CD4-positive, alpha-beta T cell treated with Interferon gamma for 1 hour (primary cell): ENCODE results near the gene GFPT1.
A peak's percentile ranks its signal among the peaks of the same experiment; 100 is the strongest.

Source experiments
- DNase-seq: peaks from one replicate; pipeline ENCODE4 v3.0.0-alpha.2; 2020

Gene GFPT1

DNA sequence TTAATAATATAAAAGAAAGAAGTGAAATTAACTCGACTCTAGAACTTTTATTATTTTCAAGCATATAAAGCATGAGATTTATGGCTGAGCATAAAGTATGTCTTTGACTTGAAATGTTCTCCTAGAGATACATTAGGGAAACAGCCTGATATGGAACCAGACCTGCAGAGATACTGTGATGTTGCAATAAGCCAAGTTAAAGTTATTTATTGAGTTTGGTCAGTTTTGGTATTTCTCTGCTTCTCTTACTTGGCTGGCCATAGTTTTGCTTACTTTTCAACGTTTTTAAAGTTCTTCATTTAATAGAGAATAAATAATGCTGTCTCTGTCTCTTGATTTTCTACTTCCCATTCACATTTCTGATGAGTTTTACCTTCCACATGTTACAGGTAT is 76.0 kb downstream of the GFPT1 start:
- DNase-seq: no peak

DNA sequence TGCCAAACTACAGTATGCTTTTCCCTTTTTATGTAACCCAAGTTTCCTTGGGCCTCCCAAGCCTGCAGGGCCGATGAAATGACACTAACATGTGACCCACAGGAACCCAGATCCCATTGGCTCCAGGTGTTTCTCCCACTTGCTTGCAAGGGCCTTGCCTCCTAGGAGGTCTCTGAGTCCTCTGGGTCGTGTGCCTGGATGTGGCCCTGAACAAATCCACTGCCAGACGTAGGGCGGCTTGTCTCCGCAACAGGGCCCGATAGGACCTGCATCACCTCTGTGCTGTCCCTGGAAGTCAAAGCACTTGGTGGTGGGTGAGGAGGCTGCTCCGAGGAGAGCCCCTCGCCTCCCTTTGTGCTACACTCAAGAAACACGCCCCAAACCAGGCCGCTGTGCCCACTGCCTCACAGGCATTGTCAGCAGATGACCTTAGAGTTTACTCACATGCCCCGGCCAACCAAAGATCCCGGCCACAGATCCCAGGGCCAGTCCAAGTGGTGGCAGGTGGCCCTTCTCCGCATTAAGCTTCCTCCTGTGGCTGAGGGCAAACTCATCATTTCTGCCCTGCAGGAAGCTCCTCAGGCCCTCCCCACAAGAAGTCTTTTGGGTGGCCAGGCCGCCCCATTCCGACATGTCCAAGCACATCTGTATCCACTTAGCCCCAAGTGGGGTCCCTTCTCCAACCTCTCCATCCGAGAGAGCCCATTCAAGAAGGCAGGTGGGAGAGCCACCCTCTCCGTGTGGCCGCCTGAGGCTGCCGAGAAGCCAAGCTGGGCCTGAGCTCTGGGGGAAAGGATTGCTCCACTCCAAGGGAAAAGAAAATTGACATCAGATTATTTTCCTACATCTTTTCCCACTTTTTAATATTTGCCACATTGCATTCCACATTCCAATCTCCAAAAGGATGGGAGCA is 76.7 kb downstream of the GFPT1 start:
- DNase-seq: no peak

DNA sequence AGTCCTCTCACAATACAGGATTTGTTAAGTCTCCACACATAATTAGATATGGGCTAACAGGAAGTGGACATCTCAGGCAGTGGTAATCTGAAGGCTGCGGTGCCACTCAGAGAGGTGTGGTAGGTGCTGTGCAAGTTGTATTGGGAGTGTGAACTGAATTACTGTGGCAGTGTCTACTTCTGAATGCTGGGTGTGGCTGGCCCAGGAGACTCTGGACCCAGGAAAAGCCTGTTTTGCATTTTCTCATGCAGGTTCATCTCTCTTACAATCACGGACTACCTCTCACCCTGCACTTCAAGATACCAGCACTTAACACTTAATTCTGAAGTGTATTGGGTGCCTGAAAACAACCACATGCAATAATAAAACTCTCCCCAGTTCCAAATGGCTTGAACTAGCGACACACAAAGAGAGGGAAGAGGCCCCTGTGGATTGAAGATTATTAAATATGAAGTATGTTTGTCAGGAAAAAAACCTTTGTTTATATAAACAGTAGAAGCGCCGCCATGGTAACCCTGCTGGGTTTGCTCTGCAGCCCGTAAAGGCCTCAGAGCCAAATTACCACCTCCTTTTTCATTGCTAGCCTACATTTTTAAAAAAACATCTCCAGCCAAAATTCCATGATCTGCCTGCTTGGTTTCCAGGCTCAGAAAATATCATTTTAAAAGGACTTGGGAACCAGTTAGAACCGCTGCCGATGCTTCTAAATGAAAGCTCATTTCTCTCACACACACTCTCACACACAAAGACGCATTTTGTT is 77.5 kb downstream of the GFPT1 start:
- DNase-seq: no peak

DNA sequence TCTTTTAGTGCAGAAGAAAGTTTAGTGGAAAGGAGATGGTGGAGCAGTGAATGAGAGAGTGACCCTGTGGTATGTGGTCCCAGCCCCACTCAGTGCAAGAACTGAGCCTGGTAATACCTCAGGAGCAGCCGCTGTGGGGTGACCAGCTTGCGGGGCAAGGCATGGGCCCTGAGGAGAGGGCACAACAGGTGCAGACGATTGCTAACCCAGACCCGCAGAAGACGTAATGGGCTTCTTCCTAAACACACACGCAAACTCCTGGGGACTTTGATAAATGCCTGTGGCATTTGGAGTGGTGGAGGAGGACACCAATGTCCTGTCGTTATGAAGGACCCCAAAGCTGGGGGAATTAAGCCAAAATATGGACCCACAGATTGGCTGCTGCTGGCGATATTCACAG is 78.7 kb downstream of the GFPT1 start:
- DNase-seq: no peak

DNA sequence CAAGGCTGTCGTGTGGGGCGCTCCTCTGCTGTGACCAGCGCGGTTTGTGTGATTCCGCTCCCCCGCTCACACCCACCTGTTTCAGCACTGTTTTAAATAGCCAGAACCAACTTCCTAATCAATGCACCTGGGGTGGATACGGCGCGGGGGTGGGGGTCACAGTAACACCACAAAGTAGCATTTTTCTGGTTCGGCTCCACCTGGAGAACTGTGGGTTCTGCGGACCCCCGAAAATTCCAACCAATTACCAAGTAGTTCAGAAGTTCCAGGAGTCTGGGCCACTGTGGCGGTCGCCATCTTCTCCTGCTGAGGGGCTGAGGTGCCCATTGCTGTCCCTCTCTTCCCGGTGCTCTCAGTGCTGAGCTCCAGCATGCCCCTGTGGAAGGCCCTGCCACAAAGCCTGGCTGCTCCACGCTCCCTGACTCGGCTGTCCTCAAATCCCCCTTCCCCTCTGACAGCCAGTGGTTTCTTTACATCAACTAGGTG is 79.4 kb downstream of the GFPT1 start:
- DNase-seq: no peak

DNA sequence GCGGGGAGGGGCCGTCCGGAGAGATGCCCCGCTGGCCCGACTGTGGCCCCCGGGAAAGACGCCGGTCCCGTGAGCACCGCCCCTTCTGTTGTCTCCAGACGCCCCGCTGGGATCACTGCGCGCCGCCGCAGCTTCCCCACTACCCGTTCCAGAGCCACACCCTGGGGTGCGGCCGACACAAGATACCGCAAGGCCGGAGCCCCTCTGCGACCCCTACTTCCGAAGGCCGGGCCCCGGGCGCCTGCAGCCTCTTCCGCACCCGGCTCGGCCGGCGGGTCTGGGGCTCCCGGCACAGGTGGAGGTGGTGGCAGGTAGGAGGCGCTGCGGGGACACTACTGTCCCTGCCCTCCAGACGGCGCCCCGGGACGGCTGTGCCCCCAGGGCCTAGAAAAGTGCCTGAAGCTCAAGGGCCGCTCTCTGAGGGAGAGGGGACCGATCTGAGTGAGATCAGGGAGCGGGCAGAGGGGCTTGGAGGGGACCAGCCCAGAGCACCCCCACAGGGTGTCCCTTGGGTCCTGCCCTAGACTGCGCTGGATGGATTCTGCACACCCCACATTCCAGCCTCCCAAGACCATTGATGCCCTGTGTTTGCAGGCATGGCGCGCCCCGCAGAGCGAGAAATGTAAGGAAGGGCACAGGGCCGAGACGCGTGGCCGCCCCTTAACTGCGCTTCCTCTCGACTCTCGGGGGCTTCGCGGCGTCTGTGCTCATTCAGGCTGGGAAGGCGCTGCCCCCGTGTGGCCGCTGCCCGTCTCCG is 80.0 kb downstream of the GFPT1 start:
- peak; percentile 58 for DNase-seq

DNA sequence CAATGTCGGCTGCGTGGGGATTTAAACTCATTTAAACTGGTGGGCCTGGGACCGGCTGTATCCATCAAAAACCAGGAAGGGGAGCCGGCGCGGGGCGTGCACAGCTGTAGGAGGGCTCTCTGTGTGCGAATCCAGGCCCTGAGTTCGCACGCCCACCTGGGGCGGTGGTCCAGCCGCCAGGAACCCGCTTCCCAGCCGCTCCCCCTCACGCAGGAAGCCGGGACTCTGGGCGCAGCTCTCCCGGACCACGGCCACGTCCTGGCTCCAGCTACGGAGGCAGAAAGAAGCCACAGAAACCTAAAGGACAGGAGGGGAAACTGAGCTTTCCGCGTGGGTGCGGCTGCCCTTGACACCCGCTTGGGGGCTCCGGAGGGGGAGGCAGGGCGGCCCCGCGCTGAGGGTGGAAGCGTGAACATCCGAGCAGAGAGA is 80.6 kb downstream of the GFPT1 start:
- no peak for DNase-seq

DNA sequence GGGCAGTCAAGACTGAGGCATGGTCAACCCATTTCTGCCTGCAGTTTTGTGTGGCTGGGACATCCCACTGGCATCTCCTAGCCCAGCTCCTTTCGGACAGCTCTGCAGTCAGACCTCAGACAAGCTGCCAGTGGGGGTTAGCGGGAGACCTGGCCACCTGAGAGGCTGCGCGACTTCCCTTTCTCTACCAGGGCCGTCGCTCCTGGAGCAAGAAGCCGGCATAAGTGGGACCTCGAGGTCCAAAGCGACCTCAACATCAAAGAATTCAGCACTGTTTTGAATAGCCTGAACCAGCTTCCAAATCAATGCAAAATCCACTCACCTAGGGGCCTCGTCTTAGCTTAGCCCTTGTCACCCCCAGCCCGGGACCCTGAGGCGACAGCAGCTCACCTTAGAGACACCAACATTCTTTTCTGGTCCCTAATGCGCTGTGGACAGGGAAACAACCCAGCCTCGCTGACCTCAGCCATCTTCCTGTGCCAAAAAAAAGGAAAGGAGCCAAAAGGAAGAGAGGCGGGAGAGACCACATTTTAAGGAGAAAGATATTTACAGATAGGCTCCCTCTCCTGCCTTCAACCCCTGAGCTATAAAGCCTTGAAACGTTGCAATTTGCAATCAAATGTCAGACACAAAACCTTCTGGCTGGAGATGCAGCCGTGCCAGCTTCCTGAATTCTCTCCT is 81.2 kb downstream of the GFPT1 start:
- DNase-seq: no peak

DNA sequence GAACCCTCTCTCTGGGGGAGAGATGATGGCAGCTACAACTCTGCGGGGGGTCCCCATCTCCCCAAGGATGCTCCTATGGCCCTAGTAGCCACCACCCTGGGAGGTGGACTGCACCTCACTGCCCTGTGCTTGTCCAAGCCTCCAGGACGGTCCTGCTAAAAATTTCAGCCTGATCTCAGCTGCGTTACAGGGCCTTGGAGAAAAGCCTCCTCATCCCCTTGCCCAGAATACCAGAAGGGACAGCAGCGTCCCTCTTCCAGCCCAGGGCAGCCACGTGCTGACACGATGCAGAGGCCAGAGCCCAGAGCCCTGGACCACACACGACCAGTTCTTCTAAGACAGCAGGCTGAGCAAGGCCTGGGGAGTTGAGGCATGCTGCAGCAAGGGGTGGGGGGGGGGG is 81.9 kb downstream of the GFPT1 start:
- DNase-seq: no peak

DNA sequence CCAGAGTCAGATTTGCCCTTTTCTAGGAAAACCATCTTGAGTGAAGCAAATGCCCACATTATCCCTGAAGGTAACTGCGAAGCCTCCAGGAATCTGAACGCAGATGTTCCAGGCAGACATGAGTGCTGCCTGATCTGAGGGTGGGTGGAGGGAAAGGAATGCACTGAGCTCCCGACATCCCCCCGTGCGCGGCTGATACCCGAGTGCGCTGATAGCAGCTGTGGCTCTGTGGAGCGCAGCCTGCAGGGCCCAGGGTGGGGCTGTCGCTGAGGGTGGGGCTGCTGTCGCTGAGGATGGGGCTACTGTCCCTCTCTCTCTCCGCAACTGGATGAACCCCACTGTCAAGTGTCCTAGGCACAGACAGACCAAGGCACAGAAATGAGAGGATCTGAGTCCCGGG is 82.4 kb downstream of the GFPT1 start:
- no peak for DNase-seq

DNA sequence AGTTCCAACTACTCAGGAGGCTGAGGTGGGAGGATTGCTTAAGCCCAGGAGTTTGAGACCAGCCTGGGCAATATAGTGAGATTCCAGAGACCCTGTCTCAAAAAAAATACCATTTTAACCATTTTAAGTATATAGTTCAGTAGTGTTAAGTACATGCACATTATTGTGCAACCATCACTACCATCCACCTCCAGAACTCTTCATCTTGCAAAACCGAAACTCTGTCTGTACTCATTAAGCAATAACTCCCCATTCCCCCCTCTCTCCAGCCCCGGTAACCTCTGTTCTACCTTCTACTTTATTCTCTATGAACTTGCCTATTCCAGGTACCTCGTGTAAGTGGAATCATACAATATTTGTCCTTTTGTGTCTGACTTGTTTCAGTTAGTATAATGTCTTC is 86.4 kb downstream of the GFPT1 start:
- no peak for DNase-seq

DNA sequence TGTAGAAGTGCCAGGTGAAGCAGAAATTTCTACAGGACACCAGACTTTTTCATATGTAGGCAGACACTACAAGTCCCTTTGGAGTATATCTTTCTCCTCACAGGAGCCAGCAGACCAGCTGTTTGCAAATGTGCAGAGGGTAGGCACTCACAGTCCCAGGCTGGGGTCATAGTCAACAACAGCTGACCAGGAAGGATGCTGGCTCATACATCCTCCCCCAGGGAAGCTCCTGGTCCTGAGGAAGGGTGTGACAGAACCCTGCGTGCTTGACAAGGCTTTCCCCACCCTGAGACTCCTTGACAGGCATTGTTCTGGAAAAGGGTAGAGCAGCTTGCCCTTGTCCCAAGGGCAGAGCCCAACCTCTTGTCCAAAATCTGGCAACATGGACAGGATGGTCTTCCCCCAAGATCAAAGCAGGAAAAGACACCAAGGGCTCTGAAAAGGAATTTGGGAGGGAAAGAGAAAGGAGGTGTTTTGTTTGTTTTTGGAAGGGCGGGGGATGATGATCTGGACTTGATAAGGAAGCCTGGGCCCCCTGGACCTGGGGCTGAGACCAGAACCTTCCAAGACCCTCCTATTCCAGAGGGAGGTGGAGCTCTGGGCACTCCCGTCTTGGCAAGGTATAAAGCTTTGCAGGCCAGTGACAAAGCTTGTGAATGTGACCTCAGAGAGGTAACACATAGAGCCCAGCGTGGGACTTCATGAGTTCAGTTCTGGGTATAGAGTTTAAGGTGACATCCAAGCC is 87.1 kb downstream of the GFPT1 start:
- DNase-seq: no peak

DNA sequence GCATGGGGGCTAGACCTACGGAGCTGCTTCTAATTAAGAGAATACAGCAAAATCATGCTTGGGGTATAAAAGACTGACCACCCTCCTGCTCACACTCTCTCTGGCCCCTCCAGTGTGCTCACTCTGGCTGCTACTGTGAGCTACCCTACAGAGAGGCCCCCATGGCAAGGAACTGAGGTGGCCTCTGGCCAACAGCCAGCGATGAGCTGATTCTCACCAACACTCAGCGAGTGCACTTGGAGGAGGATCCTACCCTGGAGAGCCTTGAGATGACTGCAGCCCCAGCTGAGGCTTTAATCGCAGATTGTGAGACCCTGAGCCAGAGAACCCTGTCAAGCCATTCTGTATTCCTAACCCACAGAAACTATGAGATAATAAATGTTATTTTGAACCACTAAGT is 88.2 kb downstream of the GFPT1 start:
- no peak for DNase-seq

DNA sequence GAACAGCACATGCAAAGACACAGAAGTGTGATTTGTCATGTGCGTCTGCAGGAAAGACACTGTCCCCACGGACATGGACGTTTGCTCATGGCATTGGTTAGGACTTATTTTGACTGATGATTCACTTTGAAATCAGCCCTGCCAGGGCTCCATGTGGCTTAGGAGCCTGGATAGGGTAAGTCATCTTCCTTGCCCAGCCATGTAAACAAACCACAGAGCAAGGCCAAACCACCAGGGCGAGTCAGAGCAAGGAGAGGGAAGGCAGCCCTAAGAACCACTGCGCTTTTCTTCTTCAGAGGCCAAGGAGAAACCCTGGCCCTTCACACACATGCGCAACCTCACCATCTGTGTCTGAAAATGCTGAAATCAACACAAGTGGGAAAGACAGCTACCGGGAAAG is 88.8 kb downstream of the GFPT1 start:
- no peak for DNase-seq

DNA sequence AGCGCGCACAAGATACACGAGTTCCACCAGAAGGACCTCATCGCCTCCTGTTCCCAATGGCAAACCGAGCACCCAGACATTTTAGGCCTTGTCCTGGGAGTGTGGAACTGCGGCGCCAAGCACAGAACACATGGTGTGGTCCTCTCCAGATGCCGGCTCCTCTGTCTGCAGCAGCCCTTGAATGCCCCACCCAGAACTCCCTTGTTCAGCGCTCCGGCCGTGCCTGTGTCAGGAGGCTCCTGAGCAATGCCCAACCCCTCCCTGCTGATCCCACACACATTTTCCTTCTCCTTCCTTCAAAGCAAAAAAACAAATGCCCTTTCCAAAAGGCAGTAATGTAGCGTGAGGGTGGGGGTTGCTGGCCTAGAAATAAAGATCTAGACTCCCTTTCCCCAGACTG is 89.8 kb downstream of the GFPT1 start:
- no peak for DNase-seq

DNA sequence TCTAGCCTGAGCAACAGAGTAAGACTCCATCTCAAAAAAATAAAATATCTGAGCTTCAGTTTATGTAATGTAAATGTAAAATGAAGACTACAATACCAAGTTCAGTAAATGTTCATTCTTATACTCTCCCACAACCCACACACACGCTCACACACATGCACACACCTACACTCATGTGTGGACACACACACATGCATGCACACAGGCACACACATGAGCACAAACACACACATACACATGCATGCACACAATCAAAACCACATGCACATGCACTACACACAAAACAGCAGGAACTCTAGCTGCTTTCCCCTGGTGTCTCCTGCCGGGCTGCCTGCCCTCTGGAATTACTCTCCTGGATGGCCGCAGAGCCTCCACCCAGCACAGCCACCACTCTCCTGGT is 90.6 kb downstream of the GFPT1 start:
- DNase-seq: no peak

DNA sequence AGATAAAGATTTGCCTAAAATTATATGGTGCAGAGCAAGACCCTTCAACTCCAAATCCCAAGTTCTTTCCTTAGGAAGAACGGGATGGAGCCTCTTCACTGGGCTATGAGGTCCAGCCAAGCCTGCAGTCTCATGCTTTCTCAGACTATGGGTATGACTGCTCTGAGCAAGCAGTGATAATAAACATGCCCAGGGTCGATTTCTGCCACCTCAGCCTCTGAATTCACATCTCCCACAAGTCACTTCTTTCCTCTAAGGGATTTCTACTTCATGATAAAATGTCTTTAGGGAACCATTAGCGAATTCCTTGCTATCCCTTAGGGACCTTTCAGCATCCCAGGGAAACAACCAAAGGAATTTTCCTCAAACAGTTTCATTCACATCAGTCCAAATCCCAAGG is 94.8 kb downstream of the GFPT1 start:
- no peak for DNase-seq

DNA sequence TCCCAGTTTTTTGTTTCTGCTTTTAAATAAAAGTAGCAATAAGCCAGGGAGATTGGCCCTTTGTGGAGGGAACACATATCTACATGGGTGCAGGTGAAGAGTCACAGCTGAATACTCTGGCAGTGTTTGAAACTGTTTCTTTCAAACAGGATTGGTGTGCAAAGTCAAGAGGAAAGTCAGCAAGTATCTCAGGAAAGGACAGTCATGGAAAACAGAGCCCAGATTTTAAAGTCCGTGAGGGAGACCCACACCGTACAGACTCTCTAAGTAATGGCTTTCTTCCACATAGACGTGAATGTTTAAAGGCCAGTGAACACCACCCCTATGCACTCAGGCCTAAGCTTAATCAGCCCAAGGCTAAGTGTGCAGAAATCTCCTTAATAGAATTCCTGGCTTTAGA is 95.3 kb downstream of the GFPT1 start:
- DNase-seq: no peak

DNA sequence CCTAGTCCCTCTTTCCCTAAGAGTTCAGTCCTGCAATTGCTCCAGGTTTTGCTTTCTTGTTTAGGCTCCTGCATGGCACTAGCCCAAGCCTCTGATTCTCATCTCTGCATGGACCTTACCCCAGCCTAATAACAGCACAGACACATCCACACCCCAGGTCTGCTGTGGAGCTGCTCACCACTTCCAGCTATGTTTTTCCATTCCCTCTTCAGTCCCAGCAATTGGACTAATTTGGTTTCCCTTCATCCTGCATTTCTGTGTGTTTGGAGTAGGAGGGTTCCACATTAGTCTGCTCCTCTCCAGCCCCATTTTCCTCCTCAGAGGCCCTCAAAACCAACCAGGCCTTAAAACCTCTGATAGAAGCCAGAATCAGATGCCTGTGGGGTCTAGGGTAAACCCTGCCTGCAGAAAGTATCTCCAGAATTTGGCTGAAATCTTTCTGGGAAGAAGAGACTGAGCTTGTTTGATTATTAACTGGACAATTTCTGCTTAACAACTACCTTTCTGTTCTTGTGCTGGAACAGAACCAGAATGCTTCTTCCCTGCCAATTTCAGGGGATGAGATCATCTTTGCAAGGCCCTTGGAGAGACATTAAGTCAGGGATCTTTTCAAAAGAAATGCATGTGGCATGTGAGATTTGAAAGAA is 95.9 kb downstream of the GFPT1 start:
- DNase-seq: no peak

DNA sequence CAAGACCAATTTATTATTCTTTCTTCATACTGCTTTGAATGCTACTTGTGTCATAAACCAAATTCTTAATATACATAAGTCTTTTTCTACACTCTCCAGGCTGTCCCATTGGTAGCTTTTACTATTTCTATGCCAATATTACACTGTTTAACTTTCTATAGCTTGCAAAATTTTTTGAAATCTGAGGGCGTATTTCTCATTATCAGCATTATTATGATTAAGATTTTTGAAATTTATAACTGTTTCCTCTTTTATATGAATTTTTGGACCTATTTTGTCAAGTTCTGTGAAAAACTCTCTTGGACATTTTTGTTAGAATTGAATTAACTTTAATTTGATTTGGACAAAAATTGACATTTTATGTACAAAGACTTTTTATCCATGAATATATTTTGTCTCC is 98.6 kb downstream of the GFPT1 start:
- no peak for DNase-seq

DNA sequence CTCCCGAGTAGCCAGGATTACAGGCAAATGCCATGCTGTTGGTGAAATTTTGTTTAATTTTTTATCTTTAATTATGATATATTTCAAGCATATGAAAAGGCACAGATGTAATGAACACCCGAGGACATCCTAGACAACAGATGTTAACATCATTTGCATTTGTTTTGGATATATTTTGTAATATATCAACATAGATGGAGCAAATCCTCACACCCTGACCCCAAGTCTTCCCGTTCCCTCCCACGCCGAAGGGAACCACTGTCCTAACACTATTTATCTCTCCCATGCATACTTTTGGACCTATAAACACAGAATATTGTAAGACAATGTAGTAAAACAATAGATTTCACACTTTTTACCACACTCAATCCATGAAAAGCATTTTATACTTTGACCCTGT is 99.5 kb downstream of the GFPT1 start:
- no peak for DNase-seq
